Adrenal gland (tissue), 5 donors: ENCODE results near the gene VGLL3.

ENCODE experiments used
- CTCF ChIP-seq, 6 experiments: fragments of 450-650 bp in 4 of 6; fragments of 200-600 bp in 2 of 6; sonication (generic) in 1 of 6; IDR thresholded peaks; 1 replicate in 5 of 6; 2 replicates in 1 of 6; pipeline versions ENCODE4 v1.5.1 to v1.8.0; 2016 to 2021; ENCODE audit warnings: antibody characterized with exemption in 6 of 6, mild to moderate bottlenecking in 2 of 6, moderate library complexity in 1 of 6
- POLR2A ChIP-seq, 2 donors: fragments of 450-650 bp; IDR thresholded peaks; one replicate each; pipeline ENCODE4 v1.6.1; 2017; ENCODE audit warnings: antibody characterized with exemption in 2 of 2, mild to moderate bottlenecking in 2 of 2, moderate library complexity in 1 of 2
- donor health status: DM: no; HTN: no; CAD: no.

GRCh38 chr3:86961297-86961696 is 29.7 kb downstream of the VGLL3 start:
- TF ChIP-seq CTCF (IDR thresholded peaks at IDR 0.05) (no peak), POLR2A (IDR thresholded peaks at IDR 0.05) (no peak)
